IMR-90 (cell line): Measurements from ENCODE around the gene AP3M1. TPM values are rescaled to one million over a fixed set of nuclear protein-coding genes. Genes with fewer than 3 reads are reported as not detected.

ENCODE experiments used
- ATAC-seq: fragments of 200-7000 bp; cut with Tn5 transposase; 2 replicates; pipeline ENCODE4 v1.9.1; 2020; ENCODE audit warnings: low read depth, mild to moderate bottlenecking, moderate library complexity
- BruUV-seq: library from RNA; stranded (reverse); fragments of 400-500 nt; replicated peaks from 2 replicates; lab custom pipeline; 2021; lab: Mats Ljungman, UMichigan
- CTCF ChIA-PET: fragments of 300-600 bp; formaldehyde crosslinking; extraction: SDS; loops from one replicate; lab custom pipeline; 2021; ENCODE audit warnings: antibody characterized with exemption; lab: Yijun Ruan, JAX
- POLR2A ChIA-PET: fragments of 300-600 bp; sonication (Branson Sonifier 250); formaldehyde crosslinking; loops from one replicate; lab custom pipeline; 2022; ENCODE audit warnings: antibody characterized with exemption; ENCODE audit not compliant: unreplicated experiment; lab: Charles Lee
- DNase-seq: peaks from one replicate; pipeline ENCODE4 v3.0.0; 2013
- H2AFZ ChIP-seq: replicated peaks from 2 replicates; pipeline ENCODE3; 2013; ENCODE audit warnings: low read length, mild to moderate bottlenecking; ENCODE audit not compliant: poor library complexity
- H2AK5ac ChIP-seq: 2 replicates; pipeline ENCODE4 v1.6.1; 2013; ENCODE audit warnings: low read depth, low read length, inconsistent platforms
- H2AK9ac ChIP-seq: replicated peaks from 2 replicates; pipeline ENCODE3; 2013; ENCODE audit warnings: mild to moderate bottlenecking, low read depth, low read length, moderate library complexity; ENCODE audit not compliant: poor library complexity
- H2BK120ac ChIP-seq: 2 replicates; pipeline ENCODE4 v1.6.1; 2013; ENCODE audit warnings: low read depth, low read length, inconsistent platforms
- H2BK15ac ChIP-seq: 3 replicates; pipeline ENCODE4 v1.6.1; 2013; ENCODE audit warnings: low read depth, low read length, inconsistent platforms
- H2BK20ac ChIP-seq: 2 replicates; pipeline ENCODE4 v1.6.1; 2013; ENCODE audit warnings: low read depth, mild to moderate bottlenecking, inconsistent platforms, low read length, moderate library complexity
- H2BK5ac ChIP-seq: 2 replicates; pipeline ENCODE4 v1.6.1; 2013; ENCODE audit warnings: mild to moderate bottlenecking, low read depth, low read length, inconsistent platforms; ENCODE audit not compliant: poor library complexity, severe bottlenecking
- H3K14ac ChIP-seq: replicated peaks from 2 replicates; pipeline ENCODE4 v1.6.1; 2013; ENCODE audit warnings: low read depth, low read length, inconsistent platforms
- H3K18ac ChIP-seq: 2 replicates; pipeline ENCODE4 v1.6.1; 2013; ENCODE audit warnings: low read depth, low read length, control low read depth
- H3K23ac ChIP-seq: 2 replicates; pipeline ENCODE4 v1.6.1; 2013; ENCODE audit warnings: low read depth, low read length, inconsistent platforms
- H3K27ac ChIP-seq: 2 replicates; pipeline ENCODE4 v1.5.1; 2013; ENCODE audit warnings: mild to moderate bottlenecking, control low read depth, low read length; ENCODE audit not compliant: insufficient read depth
- H3K27me3 ChIP-seq: 2 replicates; pipeline ENCODE4 v1.6.1; 2013; ENCODE audit warnings: low read length; ENCODE audit not compliant: control insufficient read depth, insufficient read depth
- H3K36me3 ChIP-seq: 2 replicates; pipeline ENCODE4 v1.6.1; 2013; ENCODE audit warnings: low read length, mixed read lengths; ENCODE audit not compliant: control insufficient read depth, insufficient read depth
- H3K4ac ChIP-seq: 2 replicates; pipeline ENCODE4 v1.6.1; 2013; ENCODE audit warnings: low read depth, low read length, inconsistent platforms
- H3K4me1 ChIP-seq: 2 replicates; pipeline ENCODE4 v1.6.1; 2013; ENCODE audit warnings: low read length, mixed read lengths; ENCODE audit not compliant: control insufficient read depth, insufficient read depth
- H3K4me2 ChIP-seq: 2 replicates; pipeline ENCODE4 v1.6.1; 2013; ENCODE audit warnings: low read depth, mild to moderate bottlenecking, control low read depth, low read length, moderate library complexity
- H3K4me3 ChIP-seq: 2 replicates; pipeline ENCODE4 v1.5.1; 2013; ENCODE audit warnings: low read depth, mild to moderate bottlenecking, control low read depth, low read length, moderate library complexity; ENCODE audit not compliant: insufficient read depth
- H3K56ac ChIP-seq: 2 replicates; pipeline ENCODE4 v1.6.1; 2013; ENCODE audit warnings: low read length, inconsistent platforms; ENCODE audit not compliant: insufficient read depth; ENCODE audit errors: extremely low read depth
- H3K79me1 ChIP-seq, 2 experiments: 2 replicates each; pipeline ENCODE4 v1.6.1; 2013; ENCODE audit warnings: low read length in 2 of 2, inconsistent platforms in 1 of 2, low read depth in 1 of 2
- H3K9ac ChIP-seq: 2 replicates; pipeline ENCODE4 v1.6.1; 2013; ENCODE audit warnings: low read depth, low read length, control low read depth
- H3K9me1 ChIP-seq: 2 replicates; pipeline ENCODE4 v1.6.1; 2013; ENCODE audit warnings: low read length, inconsistent platforms; ENCODE audit not compliant: insufficient read depth
- H3K9me3 ChIP-seq: 2 replicates; pipeline ENCODE4 v1.6.1; 2013; ENCODE audit warnings: low read length; ENCODE audit not compliant: control insufficient read depth, insufficient read depth
- H4K20me1 ChIP-seq: 2 replicates; pipeline ENCODE4 v1.6.1; 2013; ENCODE audit warnings: low read length, inconsistent platforms; ENCODE audit not compliant: insufficient read depth
- H4K5ac ChIP-seq: 2 replicates; pipeline ENCODE4 v1.6.1; 2013; ENCODE audit warnings: mild to moderate bottlenecking, low read depth, low read length, control low read depth
- H4K8ac ChIP-seq, 2 experiments: 2 replicates each; pipeline ENCODE4 v1.6.1; 2013; ENCODE audit warnings: low read depth in 2 of 2, low read length in 2 of 2, control low read depth in 1 of 2, inconsistent platforms in 1 of 2
- H4K91ac ChIP-seq: 2 replicates; pipeline ENCODE4 v1.6.1; 2013; ENCODE audit warnings: low read depth, low read length, inconsistent platforms; ENCODE audit not compliant: insufficient read depth
- CEBPB ChIP-seq: IDR thresholded peaks from 2 replicates; pipeline ENCODE4 v1.6.1; 2012; ENCODE audit warnings: low read depth, low read length, improper control_type of control experiment
- CHD1 ChIP-seq: IDR thresholded peaks from 2 replicates; pipeline ENCODE4 v1.6.1; 2012; ENCODE audit warnings: low read depth, low read length, improper control_type of control experiment
- ELK1 ChIP-seq: fragments of 150-350 bp; IDR thresholded peaks from 2 replicates; pipeline ENCODE4 v1.6.1; 2016; ENCODE audit warnings: low read depth, mild to moderate bottlenecking, low read length, moderate library complexity, borderline replicate concordance
- FOS ChIP-seq: fragments of 150-350 bp; IDR thresholded peaks from 2 replicates; pipeline ENCODE4 v1.6.1; 2016; ENCODE audit warnings: low read depth, low read length
- RFX5 ChIP-seq: IDR thresholded peaks from 2 replicates; pipeline ENCODE4 v1.8.0; 2012; ENCODE audit warnings: low read depth, mild to moderate bottlenecking, low read length, moderate library complexity
- WGBS, 2 experiments: methylation state at CpG; one replicate each; pipeline versions ENCODE4 v1.1.5 to v1.1.7; 2013; ENCODE audit warnings: missing lambda C conversion rate in 2 of 2; ENCODE audit not compliant: insufficient read length in 1 of 2; ENCODE audit errors: extremely low coverage in 2 of 2; 5-methylcytosine and 5-hydroxymethylcytosine counted together
- dilution Hi-C: fragments of 300-500 bp; cut with HindIII; formaldehyde crosslinking; loops from one replicate; pipeline ENCODE4 v1.14.3; 2018; ENCODE audit warnings: low sequenced_read_pairs; ENCODE audit not compliant: unreplicated experiment
- in situ Hi-C: fragments of 300-500 bp; cut with MboI; formaldehyde crosslinking; loops from 3 replicates; pipeline ENCODE4 v1.14.3; 2019; ENCODE audit warnings: low sequenced_read_pairs, inconsistent platforms, mixed read lengths
- intact Hi-C: fragments of 100-400 bp; cut with micrococcal nuclease; formaldehyde crosslinking; loops from 2 replicates; pipeline ENCODE4 v1.10.0; 2022
- polyA plus RNA-seq, 3 experiments: library from polyadenylated mRNA; depleted of rRNA; stranded (reverse); fragments of >200 nt; gene quantifications; 2 replicates each; pipeline ENCODE4 v1.2.3, GENCODE V29; 2012; ENCODE audit warnings: low replicate concordance in 1 of 3
- total RNA-seq: library from RNA; depleted of rRNA; stranded (reverse); fragments of >200 nt; gene quantifications from 2 replicates; pipeline ENCODE4 v1.2.3, GENCODE V29; 2012

Gene AP3M1
- total and polyA plus RNA-seq, 2 of the 4 experiments (the other 2 are of a cell fraction): 26.6 to 46.4 TPM

- in situ Hi-C loops (no loop called here), dilution Hi-C loops (no loop called here), intact Hi-C loops (loop anchor here (5.0 kb wide), 3 partner anchors 40 to 80 kb away; no protein-coding TSS in a partner anchor)
- Histone ChIP-seq H3K56ac (peak overlapping the region; percentile 13; the same call in 1 of the 2 replicates), H2AK9ac (no peak overlapping the region), H2AK5ac (no peak overlapping the region), H3K23ac (peak overlapping the region; percentile 20; the same call in 1 of the 2 replicates), H3K4me3 (peak overlapping the region; percentile 74), H3K9me3 (no peaks in the 10 kb centered on the region), H3K79me1 (peaks cover 0 to 44% of the 10 kb centered on the region in 2 experiments; a peak in 3 of 4 replicates), H4K91ac (no peak overlapping the region), H2BK5ac (no peak overlapping the region), H2BK20ac (no peak overlapping the region), H3K4me2 (peak overlapping the region; percentile 98), H4K5ac (no peak overlapping the region), H3K4me1 (peaks cover 3% of the 10 kb centered on the region; the same call in 1 of the 2 replicates), H3K9me1 (no peaks in the 10 kb centered on the region), H3K27ac (peak overlapping the region; percentile 36; the same call in 1 of the 2 replicates), H3K14ac (no peak overlapping the region), H3K36me3 (no peaks in the 10 kb centered on the region), H3K9ac (peak overlapping the region; percentile 25), H4K8ac (no peak overlapping the region), H4K20me1 (no peaks in the 10 kb centered on the region), H3K27me3 (no peaks in the 10 kb centered on the region), H3K4ac (no peak overlapping the region), H3K18ac (no peak overlapping the region), H2AFZ (peak overlapping the region; percentile 93), H2BK120ac (no peak overlapping the region), H2BK15ac (no peak overlapping the region)
- TF ChIP-seq RFX5 (no peak), CHD1 (no peak), FOS (no peak), ELK1 (no peak), CEBPB (peak; percentile 34; the same call in 1 of the 2 replicates)
- WGBS, 2 experiments: no CpG with 5 or more reads among the region's 5 CpGs
- POLR2A ChIA-PET: no interaction called here
- DNase-seq (no peak), ATAC-seq (no peak)
- BruUV-seq: no TSS peak
- CTCF ChIA-PET: no interaction called here
Measured at GRCh38 chr10:74151879-74152722, 1.5 kb upstream of the AP3M1 start.
